Nephron progenitor cell (in vitro differentiated cells): ENCODE data around the gene TMIGD3.

Experiments used
- DNase-seq: peaks from one replicate; pipeline ENCODE4 v3.0.0; 2021
- H3K27ac Mint-ChIP-seq: 2 replicates; pipeline ENCODE4 v1.8.0; 2021; ENCODE audit warnings: mild to moderate bottlenecking, moderate library complexity, mixed read lengths
- H3K27me3 Mint-ChIP-seq: 2 replicates; pipeline ENCODE4 v1.8.0; 2021; ENCODE audit warnings: mild to moderate bottlenecking, low read depth, mixed read lengths; ENCODE audit not compliant: poor library complexity
- H3K36me3 Mint-ChIP-seq: 2 replicates; pipeline ENCODE4 v1.8.0; 2021; ENCODE audit warnings: low read depth, mixed read lengths
- H3K4me1 Mint-ChIP-seq: 2 replicates; pipeline ENCODE4 v1.8.0; 2021; ENCODE audit warnings: mixed read lengths
- H3K4me3 Mint-ChIP-seq: 2 replicates; pipeline ENCODE4 v1.8.0; 2021; ENCODE audit warnings: mild to moderate bottlenecking, moderate library complexity, mixed read lengths
- H3K9me3 Mint-ChIP-seq: 2 replicates; pipeline ENCODE4 v1.8.0; 2021; ENCODE audit warnings: mild to moderate bottlenecking, moderate library complexity, mixed read lengths
- TF ChIP-seq, protein P1 (sequence below): fragments of 200-600 bp; sonication (generic); IDR thresholded peaks from 2 replicates; pipeline ENCODE4 v1.5.0; 2021; ENCODE audit warnings: antibody characterized with exemption

Gene TMIGD3

DNA sequence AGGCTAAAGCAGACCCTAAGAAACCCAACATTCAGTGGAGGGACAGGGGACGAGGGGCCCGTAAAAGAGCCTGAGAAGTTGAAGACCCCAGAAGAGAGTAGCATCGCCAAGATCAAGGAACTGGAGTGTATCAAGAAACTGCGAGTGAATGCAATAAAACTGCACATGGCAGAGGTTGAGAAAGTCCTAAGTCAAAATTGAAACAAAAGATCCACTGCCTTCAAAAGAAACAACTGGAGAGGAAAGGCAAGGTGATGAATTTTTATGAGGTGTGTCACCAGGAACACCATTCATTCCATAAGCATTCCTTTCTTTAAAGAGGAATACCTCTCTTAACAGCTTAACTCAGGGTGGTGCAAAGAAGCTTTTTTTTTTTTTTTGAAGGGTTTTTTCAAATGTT lies 38.3 kb upstream of the TMIGD3 start:
- DNase-seq, result no peak
- TF ChIP-seq, protein P1, sequence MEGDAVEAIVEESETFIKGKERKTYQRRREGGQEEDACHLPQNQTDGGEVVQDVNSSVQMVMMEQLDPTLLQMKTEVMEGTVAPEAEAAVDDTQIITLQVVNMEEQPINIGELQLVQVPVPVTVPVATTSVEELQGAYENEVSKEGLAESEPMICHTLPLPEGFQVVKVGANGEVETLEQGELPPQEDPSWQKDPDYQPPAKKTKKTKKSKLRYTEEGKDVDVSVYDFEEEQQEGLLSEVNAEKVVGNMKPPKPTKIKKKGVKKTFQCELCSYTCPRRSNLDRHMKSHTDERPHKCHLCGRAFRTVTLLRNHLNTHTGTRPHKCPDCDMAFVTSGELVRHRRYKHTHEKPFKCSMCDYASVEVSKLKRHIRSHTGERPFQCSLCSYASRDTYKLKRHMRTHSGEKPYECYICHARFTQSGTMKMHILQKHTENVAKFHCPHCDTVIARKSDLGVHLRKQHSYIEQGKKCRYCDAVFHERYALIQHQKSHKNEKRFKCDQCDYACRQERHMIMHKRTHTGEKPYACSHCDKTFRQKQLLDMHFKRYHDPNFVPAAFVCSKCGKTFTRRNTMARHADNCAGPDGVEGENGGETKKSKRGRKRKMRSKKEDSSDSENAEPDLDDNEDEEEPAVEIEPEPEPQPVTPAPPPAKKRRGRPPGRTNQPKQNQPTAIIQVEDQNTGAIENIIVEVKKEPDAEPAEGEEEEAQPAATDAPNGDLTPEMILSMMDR, result no peak
- H3K4me1 Mint-ChIP-seq, result peaks cover 5% of the 10 kb centered on the region
- no peaks in the 10 kb centered on the region for H3K27me3 Mint-ChIP-seq
- H3K36me3 Mint-ChIP-seq, result no peaks in the 10 kb centered on the region
- peaks cover 10% of the 10 kb centered on the region for H3K9me3 Mint-ChIP-seq
- no peak overlapping the region for H3K27ac Mint-ChIP-seq
- no peak overlapping the region for H3K4me3 Mint-ChIP-seq

DNA sequence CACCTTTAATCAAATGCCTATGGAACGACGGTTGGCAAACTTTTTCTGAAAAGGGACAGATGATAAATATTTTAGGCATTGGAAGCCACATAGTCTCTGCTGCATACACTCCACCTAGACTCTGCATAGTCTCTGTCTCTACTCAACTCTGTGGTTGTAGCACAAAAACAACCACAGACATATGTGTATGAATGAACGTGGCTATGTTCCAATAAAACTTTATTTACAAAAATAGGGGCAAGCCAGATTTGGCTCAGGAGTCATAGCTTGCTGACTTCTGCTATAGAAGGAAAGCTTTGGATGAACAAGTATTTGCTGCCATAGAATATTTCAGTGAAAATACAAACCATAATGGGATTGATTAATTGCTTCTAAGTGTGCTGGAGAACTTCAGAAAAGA lies 37.5 kb upstream of the TMIGD3 start:
- H3K4me3 Mint-ChIP-seq, result no peak overlapping the region
- no peaks in the 10 kb centered on the region for H3K36me3 Mint-ChIP-seq
- TF ChIP-seq, protein P1, result no peak
- no peaks in the 10 kb centered on the region for H3K27me3 Mint-ChIP-seq
- H3K4me1 Mint-ChIP-seq, result peaks cover 6% of the 10 kb centered on the region
- peaks cover 6% of the 10 kb centered on the region for H3K9me3 Mint-ChIP-seq
- no peak overlapping the region for H3K27ac Mint-ChIP-seq
- DNase-seq, result no peak

DNA sequence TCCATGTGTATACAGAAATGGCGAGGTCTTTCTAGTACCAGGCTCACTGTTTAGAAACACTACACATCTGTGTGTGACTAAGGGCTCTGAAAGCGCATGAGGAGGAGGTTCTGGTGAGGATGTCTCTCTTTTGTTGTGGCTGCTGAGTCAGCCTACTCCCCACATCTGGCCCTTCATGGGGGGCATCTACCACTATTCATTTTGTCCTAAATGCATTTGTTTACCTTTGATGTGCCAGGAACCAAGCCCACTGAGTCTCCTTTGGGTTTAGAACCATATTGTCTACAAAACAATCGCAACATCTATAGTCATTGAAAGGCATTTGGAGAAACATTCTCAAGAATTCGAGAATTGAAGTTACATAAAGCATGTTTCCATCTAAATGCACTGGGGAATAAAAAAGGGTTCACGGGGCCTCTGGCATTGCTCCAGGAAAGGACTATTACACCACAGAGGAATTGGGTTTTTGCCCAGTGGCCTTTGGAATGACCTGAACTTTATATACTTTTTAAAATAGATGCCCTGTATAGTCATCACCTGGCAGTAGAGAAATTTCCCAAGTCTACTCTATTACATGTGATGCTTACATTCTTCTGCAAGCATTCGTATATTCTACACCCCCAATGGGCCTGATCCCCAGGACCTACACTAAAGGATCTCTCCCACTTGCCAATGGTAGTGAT lies 35.1 kb upstream of the TMIGD3 start:
- H3K4me1 Mint-ChIP-seq, result peaks cover 11% of the 10 kb centered on the region
- H3K36me3 Mint-ChIP-seq, result no peaks in the 10 kb centered on the region
- TF ChIP-seq, protein P1, result no peak
- no peak overlapping the region for H3K27ac Mint-ChIP-seq
- peaks cover 4% of the 10 kb centered on the region for H3K27me3 Mint-ChIP-seq
- H3K9me3 Mint-ChIP-seq, result no peaks in the 10 kb centered on the region
- no peak for DNase-seq
- H3K4me3 Mint-ChIP-seq, result no peak overlapping the region

DNA sequence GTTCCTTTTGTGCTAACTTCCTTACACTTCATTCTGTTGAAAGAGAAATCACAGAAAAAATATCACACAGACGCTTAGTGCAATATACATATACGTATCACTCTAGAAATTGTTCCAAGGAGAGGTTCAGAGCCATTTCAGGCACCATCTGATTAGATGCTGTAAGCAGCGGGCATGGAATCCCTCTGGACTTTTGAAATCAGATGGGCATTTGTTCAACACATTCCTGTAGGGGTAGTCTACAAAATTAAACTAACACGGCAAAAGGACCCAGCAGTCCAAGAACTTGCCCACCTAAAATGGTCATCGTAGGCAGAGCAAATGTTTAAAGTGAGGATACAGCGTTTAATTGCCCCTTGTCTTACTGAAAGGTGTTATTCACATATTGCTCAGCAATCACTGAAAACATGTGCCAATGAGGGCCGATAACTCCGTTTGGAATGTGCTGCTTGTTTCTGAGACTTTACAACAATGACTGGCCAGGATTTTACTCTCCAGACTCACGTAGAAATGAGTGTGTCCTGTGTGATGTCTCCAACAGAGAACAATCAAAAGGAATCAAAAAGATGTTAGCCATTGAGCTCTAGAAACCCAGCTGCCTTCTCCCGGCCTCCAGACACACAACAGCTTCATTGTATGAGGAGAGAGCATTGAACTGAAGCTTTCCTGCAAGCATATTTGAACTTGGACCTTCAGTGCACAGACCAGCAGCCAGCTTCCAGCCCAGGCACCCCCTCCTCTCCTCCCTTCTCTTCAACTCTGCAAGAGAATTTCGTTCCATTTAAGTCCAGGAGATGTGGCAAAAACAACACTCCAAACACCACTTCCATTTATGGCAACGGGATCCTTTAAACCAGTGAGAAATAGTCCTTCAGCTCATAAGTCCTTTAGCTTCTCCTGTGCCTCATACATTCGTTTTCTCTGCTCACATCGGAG lies 32.1 kb upstream of the TMIGD3 start:
- peaks cover 5% of the 10 kb centered on the region for H3K4me1 Mint-ChIP-seq
- H3K9me3 Mint-ChIP-seq, result peaks cover 9% of the 10 kb centered on the region
- no peak for DNase-seq
- H3K27ac Mint-ChIP-seq, result no peak overlapping the region
- H3K4me3 Mint-ChIP-seq, result no peak overlapping the region
- H3K36me3 Mint-ChIP-seq, result peaks cover 7% of the 10 kb centered on the region
- TF ChIP-seq, protein P1, result no peak
- peaks cover 6% of the 10 kb centered on the region for H3K27me3 Mint-ChIP-seq

DNA sequence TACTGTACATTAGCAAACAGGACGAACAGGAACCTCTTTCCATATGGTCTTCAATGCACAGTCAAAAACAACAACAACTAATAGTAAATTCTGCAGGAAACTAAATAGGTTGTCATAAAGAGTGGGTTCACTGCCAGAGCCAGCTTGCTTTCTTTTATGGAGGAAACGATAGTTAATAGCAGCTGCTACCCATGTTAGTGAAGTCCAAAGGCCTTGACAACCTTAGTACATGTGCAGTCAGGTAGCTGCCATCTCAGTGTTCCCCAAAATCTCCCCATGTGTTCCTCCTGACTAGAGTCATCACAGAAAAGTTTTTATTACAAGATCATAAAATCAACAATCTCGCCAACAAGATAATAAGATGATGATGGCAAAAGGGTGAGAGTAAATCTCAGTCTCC lies 16.6 kb upstream of the TMIGD3 start:
- Mint-ChIP-seq H3K27ac (no peak overlapping the region), H3K4me1 (peaks cover 2% of the 10 kb centered on the region), H3K4me3 (no peak overlapping the region), H3K9me3 (peaks cover 21% of the 10 kb centered on the region), H3K36me3 (no peaks in the 10 kb centered on the region), H3K27me3 (peaks cover 13% of the 10 kb centered on the region)
- DNase-seq, result no peak
- TF ChIP-seq, protein P1, result no peak
